HG02840 (cell line): ENCODE results near the gene FAM241A.
"Not testable (repeated sequence)": the region's sequence is repeated elsewhere in the genome, so short reads cannot be mapped to it uniquely, and the experiment has no call there.

Experiments
- ATAC-seq: cut with Tn5 transposase; IDR thresholded peaks from one replicate; pipeline ENCODE4 v1.9.1; 2021; ENCODE audit warnings: mild to moderate bottlenecking, moderate library complexity, moderate number of reproducible peaks; ENCODE audit not compliant: unreplicated experiment, low FRiP score

FAM241A gene

DNA sequence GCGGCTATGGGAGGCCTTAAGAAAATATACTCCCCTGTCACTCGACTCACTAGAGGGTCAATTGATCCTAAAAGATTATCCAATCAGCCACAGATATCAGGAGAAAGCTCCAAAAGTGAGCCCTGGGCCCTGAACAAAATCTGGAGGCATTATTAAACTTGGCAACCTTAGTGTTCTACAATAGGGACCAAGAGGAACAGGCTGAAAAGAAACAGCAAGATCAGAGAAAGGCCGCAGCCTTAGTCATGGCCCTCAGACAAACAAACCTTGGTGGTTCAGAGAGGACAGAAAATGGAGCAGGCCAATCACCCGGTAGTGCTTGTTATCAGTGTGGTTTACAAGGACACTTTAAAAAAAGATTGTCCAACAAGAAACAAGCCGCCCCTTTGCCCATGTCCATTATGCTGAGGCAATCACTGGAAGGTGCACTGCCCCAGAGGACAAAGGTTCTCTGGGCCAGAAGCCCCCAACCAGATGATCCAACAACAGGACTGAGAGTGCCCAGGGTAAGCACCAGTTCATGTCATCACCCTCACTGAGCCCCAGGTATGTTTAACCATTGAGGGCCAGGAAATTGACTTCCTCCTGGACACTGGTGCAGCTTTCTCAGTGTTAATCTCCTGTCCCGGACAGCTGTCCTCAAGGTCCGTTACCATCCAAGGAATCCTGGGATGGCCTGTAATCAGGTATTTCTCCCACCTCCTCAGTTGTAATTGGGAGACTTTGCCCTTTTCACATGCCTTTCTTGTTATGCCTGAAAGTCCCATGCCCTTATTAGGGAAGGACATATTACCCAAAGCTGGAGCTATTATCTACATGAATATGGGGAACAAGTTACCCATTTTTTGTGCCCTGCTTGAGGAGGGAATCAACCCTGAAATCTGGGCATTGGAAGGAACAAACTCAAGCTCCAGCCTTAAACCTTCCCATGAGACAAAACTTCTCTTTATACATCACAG is 63.2 kb downstream of the FAM241A start:
- ATAC-seq: not testable (repeated sequence)

DNA sequence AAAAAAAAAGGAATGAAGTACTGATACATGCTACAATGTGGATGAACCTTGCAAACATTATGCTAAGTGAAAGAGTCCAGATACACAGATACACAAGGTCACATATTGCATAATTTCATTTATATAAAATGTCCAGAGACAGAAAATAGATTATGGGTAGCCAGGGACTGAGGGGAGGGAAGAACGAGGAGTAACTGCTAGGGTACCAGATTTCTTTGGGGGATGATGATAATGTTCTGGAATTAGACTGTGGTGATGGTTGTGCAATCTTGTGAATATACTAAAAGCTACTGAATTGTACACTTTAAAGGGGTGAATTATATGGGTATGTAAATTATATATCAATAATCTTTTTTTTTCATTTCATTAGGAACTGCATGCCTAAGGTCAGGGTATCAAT is 65.5 kb downstream of the FAM241A start:
- ATAC-seq: no peak

DNA sequence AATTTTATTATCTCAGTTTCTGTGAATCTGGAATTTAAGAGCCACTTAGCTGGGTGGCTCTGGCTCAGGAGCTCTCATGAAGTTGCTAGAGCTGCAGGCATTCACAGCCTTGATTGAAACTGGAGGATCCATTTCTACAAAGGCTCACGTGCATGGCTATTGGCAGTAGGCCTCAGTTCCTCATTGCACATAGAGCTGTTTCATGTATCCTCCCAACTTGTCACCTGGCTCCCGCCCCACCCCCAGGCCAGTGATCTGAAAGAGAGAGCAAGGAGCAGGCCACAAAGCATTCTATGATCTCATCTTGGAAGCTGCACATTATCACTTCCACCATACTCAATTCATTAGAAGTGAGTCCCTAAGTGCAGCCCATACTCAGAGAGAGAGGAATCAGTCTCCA is 67.8 kb downstream of the FAM241A start:
- ATAC-seq: no peak

DNA sequence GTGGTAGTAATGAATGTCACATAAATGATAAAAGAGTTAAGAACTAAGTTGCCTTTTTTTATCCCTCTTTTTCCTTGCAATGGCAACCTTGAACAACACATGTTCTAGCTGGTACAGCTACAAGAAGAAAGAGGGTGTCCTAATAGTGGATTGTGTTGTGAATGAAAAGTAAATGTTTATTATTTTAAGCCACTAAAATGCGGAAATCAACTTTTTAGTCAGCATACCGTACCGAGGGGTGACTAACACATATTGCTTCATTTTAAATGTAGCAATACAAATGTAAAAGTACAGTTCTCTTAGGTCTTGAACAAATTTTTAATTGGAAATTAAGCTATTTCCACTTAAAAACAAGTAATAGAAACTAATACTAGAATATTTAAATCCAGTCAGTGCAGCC is 68.6 kb downstream of the FAM241A start:
- ATAC-seq: no peak

DNA sequence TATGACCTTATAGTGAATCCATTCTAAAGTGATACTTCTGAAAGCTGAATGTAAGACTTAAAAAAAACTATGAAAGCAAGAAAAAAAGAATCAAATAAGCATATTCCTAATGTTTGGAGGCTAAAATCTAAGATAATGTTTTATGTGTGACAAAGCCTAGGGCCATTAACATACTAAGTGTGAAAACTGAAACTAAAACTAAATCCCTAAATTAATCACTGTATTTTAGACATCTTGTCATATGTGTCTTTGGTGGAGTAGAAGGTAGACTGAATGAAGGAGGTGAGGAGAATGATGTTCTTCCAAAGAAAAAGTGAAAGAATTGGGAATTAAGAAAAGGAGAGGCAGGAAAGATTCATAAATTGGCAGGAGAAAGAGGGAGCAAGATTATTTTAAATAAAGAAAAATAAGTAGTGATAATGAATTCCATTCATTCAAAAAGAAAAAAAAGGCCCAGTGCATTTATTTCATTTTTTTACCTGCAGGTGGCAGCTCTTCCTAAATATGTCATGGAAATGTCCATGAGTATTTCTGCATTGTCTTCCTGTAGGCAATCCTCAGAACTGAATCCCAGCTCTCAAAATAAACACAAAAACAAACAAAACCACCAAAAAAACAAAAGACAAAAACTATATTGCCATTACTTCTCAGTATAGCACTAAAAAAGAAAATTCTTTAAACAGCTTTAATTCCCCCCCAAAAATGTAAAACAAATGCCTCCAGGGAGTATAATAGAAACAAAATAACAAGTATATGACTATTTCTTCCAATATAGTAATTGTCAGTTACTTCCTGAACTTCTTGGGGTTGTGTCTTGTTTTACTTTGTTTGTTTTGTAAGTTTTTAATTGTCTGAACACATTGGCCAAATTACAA is 69.4 kb downstream of the FAM241A start:
- ATAC-seq: no peak

DNA sequence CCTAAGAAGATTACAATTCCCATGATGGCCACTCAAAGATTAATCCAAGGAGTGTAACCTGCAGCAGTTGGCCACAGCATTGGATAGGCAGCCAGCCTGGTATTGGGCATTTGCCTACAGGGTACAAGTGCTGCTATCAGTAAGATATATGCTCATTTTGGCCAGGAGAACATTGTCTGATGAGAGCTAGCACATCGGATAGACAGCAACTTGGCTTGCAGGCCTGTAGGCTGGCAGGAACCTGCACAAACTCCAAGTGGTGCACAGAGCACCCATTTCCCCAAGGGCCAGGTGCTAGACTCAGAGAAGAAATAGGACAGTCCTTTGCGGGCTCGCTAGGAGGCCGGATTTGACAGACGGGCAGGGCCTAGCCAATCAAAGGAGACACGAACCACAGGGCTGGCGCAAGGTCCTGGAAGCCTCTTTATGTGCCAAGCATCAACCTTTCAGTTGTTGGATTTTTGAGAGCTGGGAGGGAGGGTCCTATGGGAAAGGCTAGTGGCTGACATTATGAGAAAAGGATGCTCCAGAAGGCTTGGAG is 74.6 kb downstream of the FAM241A start:
- no peak for ATAC-seq

DNA sequence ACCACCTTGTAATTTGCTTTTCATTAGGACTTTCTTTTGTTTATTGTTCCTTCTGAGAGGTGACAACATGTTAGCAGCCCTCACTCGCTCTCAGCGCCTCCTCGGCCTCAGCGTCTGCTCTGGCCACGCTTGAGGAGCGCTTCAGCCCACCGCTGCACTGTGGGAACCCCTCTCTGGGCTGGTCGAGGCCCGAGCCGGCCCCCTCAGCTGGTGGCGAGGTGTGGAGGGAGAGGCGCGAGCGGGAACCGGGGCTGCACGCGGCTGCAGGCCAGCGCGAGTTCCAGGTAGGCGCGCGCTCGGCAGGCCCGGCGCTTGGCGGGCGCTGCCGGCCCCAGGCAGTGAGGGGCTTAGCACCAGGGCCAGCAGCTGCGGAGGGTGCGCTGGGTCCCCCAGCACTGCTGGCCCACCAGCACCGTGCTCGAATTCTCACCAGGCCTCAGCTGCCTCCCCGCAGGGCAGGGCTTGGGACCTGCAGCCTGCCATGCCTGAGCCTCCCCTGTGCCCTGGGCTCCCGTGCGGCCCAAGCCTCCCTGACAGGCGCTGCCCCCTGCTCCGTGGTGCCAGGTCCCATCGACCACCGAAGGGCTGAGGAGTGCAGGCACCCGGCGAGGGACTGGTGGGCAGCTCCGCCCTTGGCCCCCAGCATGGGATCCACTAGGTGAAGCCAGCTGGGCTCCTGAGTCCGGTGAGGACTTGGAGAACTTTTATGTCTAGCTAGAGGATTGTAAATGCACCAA is 77.1 kb downstream of the FAM241A start:
- no peak for ATAC-seq

DNA sequence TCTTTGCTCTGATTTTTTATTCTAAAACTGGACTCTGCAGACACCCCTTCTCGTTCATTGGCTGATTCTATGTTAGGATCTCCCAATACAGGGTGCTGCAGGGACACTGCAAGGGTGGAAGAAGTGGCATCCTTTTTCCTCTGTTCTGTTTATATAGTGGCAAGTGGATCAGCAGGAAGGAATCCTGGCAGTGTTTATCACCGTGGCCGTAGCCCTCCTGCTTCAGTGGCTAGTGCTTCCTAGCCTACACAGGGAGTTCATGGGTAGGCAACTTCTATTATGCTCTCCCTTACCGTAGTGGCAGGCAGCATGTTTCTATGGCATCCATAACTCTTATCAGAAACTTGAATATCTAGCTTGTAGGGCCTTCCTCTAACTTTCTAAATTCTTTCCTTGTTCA is 79.9 kb downstream of the FAM241A start:
- no peak for ATAC-seq

DNA sequence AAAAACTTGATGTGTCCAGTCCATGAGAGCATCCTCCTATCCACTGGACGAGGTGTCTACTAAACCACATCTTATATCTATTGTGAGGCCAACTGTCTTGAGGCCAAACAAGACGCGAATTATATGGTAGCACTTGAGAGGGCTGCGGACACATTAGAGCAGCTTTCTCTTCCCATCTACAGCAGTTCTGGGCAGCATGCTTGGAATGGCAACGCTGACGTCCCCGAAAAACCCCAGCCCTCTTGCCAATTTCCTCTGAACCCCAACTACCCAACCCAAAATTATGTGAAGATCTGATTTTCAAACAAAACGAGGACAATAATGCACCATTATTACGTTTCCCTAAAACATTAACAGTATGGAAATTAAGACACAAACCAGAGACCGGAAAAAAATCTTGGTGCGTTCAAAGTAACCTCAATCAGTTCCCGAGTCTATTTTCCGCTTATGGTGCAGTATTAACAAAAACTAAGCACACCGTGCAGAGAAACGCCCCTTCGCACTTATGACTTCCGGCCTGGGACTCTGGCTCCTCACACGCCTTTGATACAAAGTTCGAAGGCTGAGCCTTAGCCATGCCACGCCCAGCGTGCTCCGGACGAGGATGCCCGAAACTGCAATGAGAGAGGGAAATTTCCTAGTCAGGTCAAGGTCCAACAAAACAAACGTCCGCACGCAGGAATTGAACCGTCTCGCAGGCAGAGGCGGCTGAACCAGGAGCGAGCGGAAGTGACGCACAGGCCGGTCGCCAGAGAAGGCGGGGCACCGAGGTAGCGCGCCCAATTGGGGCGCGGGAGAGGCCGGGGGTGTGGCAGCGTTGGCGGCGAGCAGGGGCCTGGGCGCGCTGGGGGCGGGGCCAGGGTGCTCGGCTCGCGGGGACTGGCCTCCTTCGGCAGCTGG is 85.9 kb downstream of the FAM241A start:
- peak; percentile 85 for ATAC-seq

DNA sequence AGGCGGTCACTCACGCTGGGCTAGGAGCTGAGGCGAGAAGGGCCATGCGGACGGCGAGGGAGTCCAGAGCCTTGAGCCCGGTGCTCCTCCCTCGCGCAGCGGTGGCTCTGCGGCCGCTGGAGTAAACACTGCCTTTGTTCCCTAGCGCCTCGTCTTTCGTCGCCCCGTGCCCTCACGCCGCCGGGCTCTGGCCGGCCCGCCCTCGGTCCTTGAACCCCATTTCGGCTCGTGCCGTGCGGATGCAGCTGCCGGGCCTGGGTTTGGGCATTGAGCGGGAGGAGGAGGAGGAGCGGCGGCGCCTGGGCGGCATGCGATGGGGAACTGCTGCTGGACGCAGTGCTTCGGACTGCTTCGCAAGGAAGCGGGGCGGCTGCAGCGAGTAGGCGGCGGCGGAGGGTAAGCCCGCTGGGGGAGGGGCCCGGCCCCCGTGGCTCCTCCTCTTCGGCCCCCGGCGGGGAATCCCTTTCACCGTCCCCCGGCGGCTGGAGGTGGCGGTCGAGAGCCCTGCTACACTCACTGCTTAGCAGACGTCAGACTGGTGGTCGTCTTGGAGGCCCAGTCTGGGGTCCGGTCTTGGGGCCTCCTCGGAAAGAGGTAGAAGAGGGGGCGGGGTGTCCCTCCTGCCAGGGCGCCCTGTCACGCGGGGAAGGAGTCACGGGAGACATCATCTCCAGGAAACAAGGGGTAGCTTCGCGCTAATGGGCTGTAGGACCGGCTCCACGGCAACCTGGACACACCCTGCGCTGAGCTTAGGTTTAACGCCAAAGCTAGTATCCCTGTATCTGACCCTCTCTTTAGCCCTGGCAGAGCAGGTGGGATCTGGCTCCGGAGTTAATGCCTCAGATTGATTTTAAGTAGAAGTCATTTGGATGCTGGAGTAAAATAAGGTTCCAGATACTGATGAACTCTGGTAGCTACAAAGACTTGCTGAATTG is 86.8 kb downstream of the FAM241A start, which contains the start of gene AP1AR:
TSS of gene AP1AR (plus strand) at position 9 of the 935 bp plus-strand sequence. CDS start at position 314, 305 bp downstream.
- peak; percentile 65 for ATAC-seq

DNA sequence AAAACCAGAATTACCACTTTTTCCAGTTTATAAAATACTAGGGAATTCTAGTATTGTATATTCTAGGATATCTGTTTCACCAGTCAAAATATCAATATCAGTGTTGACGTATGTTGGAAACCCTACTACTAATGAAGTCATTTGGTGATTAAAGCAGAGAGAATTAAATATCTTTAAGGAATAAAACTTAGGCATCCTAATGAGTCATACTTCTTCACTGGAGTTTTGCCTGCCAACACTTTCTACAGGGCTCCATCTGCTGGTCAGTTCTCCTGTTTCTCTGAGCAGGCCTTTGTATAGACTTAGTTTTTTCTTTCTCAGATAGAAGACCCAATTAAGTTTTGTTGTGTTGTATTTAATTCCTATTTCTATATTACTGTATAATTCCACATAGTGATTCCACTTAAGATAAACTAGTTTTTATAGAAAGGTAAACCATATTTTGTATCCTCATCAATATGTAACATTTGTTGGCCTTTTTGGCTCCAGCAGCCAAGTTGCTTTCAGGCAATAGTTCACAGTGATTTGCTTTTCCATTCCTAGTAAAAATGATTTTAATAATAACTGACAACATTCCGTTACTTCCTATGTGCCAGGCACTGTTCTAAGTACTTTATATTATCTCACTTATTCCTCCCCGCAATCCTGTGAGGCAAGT is 89.8 kb downstream of the FAM241A start:
- no peak for ATAC-seq

DNA sequence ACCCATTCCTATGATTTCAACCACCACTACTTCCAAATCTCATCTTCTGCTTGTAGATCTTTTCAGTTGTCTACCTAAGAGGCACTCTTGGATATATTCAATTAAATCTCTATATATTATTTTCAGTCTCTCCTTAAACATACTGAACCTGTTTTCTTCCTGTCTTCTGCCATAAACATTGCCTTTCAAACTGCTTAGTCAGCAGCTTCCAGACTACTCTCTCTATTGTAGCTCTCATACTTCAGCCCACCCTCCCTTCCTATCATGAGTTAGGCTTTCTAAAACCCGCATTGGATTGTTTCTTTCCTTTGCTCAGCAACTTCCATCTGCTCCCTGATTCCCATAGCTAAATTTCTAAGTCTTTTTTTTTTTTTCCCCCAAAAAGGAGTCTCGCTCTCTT is 90.8 kb downstream of the FAM241A start:
- ATAC-seq: no peak

DNA sequence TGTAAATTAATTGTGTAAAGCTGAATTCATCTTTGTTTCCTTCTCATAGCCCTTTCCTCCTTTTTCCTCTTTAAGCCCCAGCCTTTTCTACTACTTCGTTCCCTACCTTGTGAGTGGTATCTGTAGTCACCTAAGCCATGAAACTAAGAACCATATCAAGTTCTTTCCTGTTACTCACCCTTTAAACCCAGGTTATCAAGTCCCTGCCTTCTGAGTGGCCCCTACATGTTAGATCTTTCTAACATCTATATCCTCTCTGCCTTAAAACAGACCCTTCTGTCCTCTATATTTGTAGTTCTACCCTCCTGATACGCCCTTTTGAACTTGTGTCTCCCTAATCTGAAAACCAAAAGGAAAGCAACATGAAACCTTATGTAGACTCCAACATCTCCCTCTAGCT is 93.6 kb downstream of the FAM241A start:
- no peak for ATAC-seq
